ENCODE results near the gene LPP. TPM values are rescaled to one million over a fixed set of nuclear protein-coding genes. Genes with fewer than 3 reads are reported as not detected.

LPP gene
- polyA plus RNA-seq, 3 donors: 14.1 to 23.2 (median 15.3) TPM

DNA sequence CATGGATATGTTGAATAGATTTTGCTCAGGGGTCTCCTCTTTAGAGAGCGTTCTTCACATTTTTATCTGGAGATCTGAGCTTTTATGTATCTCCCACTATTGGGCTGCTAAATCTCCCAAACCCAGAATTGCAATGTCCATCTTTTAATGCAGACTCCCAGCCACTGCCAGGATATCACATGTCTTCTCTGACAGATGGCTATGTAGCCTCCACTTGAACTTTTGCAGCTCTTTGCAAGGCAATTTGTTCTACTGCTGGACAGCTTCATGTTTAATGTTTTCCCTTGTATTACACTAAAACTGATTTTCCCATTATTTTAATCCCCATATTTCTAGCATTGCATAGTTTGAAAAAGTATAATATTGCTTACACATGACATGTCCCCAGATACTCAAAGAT lies 177.2 kb downstream of the LPP start:
- Histone ChIP-seq H4K20me1 (ENCODE audit: insufficient read depth, low read length) (no peaks in the 10 kb centered on the region), H3K4me2 (replicated peaks; ENCODE audit: extremely low read depth, low read length, poor library complexity, severe bottlenecking) (no peak overlapping the region), H3K27me3 (ENCODE audit: control insufficient read depth in 2 of 2, insufficient read depth in 2 of 2, low read length in 2 of 2) (no peaks in the 10 kb centered on the region), H2AFZ (ENCODE audit: insufficient read depth, low read depth, low read length, poor library complexity, severe bottlenecking) (no peak overlapping the region), H3K9me3 (replicated peaks in 1 of 2; ENCODE audit: control insufficient read depth in 1 of 2, insufficient read depth in 1 of 2, low read length in 2 of 2) (no peaks in the 10 kb centered on the region), H3K27ac (ENCODE audit: low read depth in 1 of 2, low read length in 2 of 2) (no peak overlapping the region), H3K79me2 (ENCODE audit: insufficient read depth, low read length) (no peaks in the 10 kb centered on the region), H3K4me1 (ENCODE audit: control insufficient read depth in 1 of 2, insufficient read depth in 2 of 2, low read length in 2 of 2) (no peaks in the 10 kb centered on the region), H3K9ac (ENCODE audit: insufficient read depth, low read length, poor library complexity, severe bottlenecking) (no peak overlapping the region), H3K4me3 (replicated peaks in 1 of 3; ENCODE audit: low read depth in 2 of 3, low read length in 3 of 3) (no peak overlapping the region), H3K36me3 (replicated peaks in 1 of 2; ENCODE audit: control insufficient read depth in 1 of 2, insufficient read depth in 2 of 2, low read length in 2 of 2) (peaks cover 0 to 2% of the 10 kb centered on the region in 2 donors)
- Mint-ChIP-seq H3K4me1 (peaks cover 7% of the 10 kb centered on the region), H3K27ac (no peak overlapping the region), H3K27me3 (ENCODE audit: low read depth in 3 of 3) (no peaks in the 10 kb centered on the region), H3K9me3 (no peaks in the 10 kb centered on the region), H3K4me3 (no peak overlapping the region), H3K36me3 (peaks cover 13 to 19% of the 10 kb centered on the region in 2 donors)
- WGBS (ENCODE audit: insufficient coverage): no CpG with 5 or more reads among the region's 1 CpG
- intact Hi-C loops (cut with micrococcal nuclease): no loop called here
- DNase-seq: no peak
- TF ChIP-seq, protein P1, sequence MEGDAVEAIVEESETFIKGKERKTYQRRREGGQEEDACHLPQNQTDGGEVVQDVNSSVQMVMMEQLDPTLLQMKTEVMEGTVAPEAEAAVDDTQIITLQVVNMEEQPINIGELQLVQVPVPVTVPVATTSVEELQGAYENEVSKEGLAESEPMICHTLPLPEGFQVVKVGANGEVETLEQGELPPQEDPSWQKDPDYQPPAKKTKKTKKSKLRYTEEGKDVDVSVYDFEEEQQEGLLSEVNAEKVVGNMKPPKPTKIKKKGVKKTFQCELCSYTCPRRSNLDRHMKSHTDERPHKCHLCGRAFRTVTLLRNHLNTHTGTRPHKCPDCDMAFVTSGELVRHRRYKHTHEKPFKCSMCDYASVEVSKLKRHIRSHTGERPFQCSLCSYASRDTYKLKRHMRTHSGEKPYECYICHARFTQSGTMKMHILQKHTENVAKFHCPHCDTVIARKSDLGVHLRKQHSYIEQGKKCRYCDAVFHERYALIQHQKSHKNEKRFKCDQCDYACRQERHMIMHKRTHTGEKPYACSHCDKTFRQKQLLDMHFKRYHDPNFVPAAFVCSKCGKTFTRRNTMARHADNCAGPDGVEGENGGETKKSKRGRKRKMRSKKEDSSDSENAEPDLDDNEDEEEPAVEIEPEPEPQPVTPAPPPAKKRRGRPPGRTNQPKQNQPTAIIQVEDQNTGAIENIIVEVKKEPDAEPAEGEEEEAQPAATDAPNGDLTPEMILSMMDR (IDR thresholded peaks at IDR 0.05): no peak

DNA sequence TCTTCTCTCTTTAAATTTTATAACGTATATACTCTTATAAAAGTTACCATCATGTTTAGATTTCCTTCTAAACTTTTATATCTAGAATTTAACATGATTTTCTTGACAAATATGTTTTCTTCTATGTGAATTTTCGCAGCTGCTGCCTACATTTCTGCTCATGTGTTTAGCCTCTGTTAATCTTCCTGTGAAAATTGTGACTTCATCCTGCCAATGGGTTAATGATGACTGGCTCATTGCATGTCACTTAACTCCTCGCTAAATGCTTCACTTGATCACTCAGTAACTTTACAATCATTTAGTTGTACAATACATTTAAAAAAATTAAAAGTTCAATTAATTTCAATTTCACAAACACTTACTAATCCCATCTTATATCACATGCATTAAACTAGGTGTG lies 178.1 kb downstream of the LPP start:
- H3K36me3 ChIP-seq (replicated peaks in 1 of 2; ENCODE audit: control insufficient read depth in 1 of 2, insufficient read depth in 2 of 2, low read length in 2 of 2): no peaks in the 10 kb centered on the region
- H3K4me2 ChIP-seq (replicated peaks; ENCODE audit: extremely low read depth, low read length, poor library complexity, severe bottlenecking): no peak overlapping the region
- no peaks in the 10 kb centered on the region for H4K20me1 ChIP-seq (ENCODE audit: insufficient read depth, low read length)
- H3K27me3 ChIP-seq (ENCODE audit: control insufficient read depth in 2 of 2, insufficient read depth in 2 of 2, low read length in 2 of 2): no peaks in the 10 kb centered on the region
- H3K27ac ChIP-seq (ENCODE audit: low read depth in 1 of 2, low read length in 2 of 2): no peak overlapping the region
- no peaks in the 10 kb centered on the region for H3K9me3 ChIP-seq (replicated peaks in 1 of 2; ENCODE audit: control insufficient read depth in 1 of 2, insufficient read depth in 1 of 2, low read length in 2 of 2)
- no peak overlapping the region for H3K9ac ChIP-seq (ENCODE audit: insufficient read depth, low read length, poor library complexity, severe bottlenecking)
- 100% methylated on average over 1 of the region's 3 CpGs for WGBS (ENCODE audit: insufficient coverage)
- H3K4me3 Mint-ChIP-seq: no peak overlapping the region
- no peaks in the 10 kb centered on the region for H3K4me1 ChIP-seq (ENCODE audit: control insufficient read depth in 1 of 2, insufficient read depth in 2 of 2, low read length in 2 of 2)
- peaks cover 12 to 19% of the 10 kb centered on the region in 2 donors for H3K36me3 Mint-ChIP-seq
- H3K9me3 Mint-ChIP-seq: peaks cover 0 to 2% (median 0%) of the 10 kb centered on the region in 7 donors
- no peak overlapping the region for H3K4me3 ChIP-seq (replicated peaks in 1 of 3; ENCODE audit: low read depth in 2 of 3, low read length in 3 of 3)
- DNase-seq: no peak
- H3K27ac Mint-ChIP-seq: no peak overlapping the region
- H3K79me2 ChIP-seq (ENCODE audit: insufficient read depth, low read length): peaks cover 4% of the 10 kb centered on the region
- intact Hi-C loops (cut with micrococcal nuclease): no loop called here
- no peak overlapping the region for H2AFZ ChIP-seq (ENCODE audit: insufficient read depth, low read depth, low read length, poor library complexity, severe bottlenecking)
- no peaks in the 10 kb centered on the region for H3K27me3 Mint-ChIP-seq (ENCODE audit: low read depth in 3 of 3)
- TF ChIP-seq, protein P1 (IDR thresholded peaks at IDR 0.05): no peak
- peaks cover 4% of the 10 kb centered on the region for H3K4me1 Mint-ChIP-seq

Measured in CD14-positive monocyte (primary cell).